ENCODE measurements around the gene FAM83C.
"Not testable (repeated sequence)": the region's sequence is repeated elsewhere in the genome, so short reads cannot be mapped to it uniquely, and the experiment has no call there.

FAM83C gene

GRCh38 chr20:35257175-35257909 lies 34.9 kb downstream of the FAM83C start:
- H2BK15ac ChIP-seq (ENCODE audit: low read length): no peak overlapping the region
- peak overlapping the region; percentile 1 for H2AK5ac ChIP-seq (ENCODE audit: low read depth, low read length)
- H3K4me2 ChIP-seq (ENCODE audit: insufficient read depth, low read length, poor library complexity, severe bottlenecking): no peak overlapping the region
- H4K8ac ChIP-seq (ENCODE audit: low read depth, low read length): no peak overlapping the region
- no peak overlapping the region for H2BK12ac ChIP-seq (ENCODE audit: low read length)
- peaks cover 0 to 2% of the 10 kb centered on the region in 2 donors for H3K36me3 ChIP-seq (replicated peaks in 1 of 2; ENCODE audit: control insufficient read depth in 2 of 2, insufficient read depth in 2 of 2, low read length in 2 of 2)
- H3K18ac ChIP-seq (ENCODE audit: low read length): peak overlapping the region; percentile 58
- peaks cover 0 to 28% of the 10 kb centered on the region in 2 donors for H3K4me1 ChIP-seq (ENCODE audit: control insufficient read depth in 2 of 2, insufficient read depth in 1 of 2, low read depth in 1 of 2, low read length in 2 of 2)
- H3K9me3 ChIP-seq (replicated peaks in 1 of 2; ENCODE audit: control insufficient read depth in 2 of 2, insufficient read depth in 1 of 2, low read depth in 1 of 2, low read length in 2 of 2): no peaks in the 10 kb centered on the region
- H2BK120ac ChIP-seq (ENCODE audit: low read depth, low read length): no peak overlapping the region
- no peak overlapping the region for H2AFZ ChIP-seq (ENCODE audit: low read length)
- no peak overlapping the region for H3K27ac ChIP-seq (replicated peaks; ENCODE audit: low read length)
- no peak overlapping the region for H4K91ac ChIP-seq (ENCODE audit: low read depth, low read length, poor library complexity)
- no peak overlapping the region for H2BK5ac ChIP-seq (ENCODE audit: low read length)
- H3K79me1 ChIP-seq (ENCODE audit: low read depth, low read length): no peaks in the 10 kb centered on the region
- no peak overlapping the region for H3K4ac ChIP-seq (ENCODE audit: low read length)
- no peak overlapping the region for H3K9ac ChIP-seq (ENCODE audit: low read depth, low read length, poor library complexity)
- WGBS, 2 donors (ENCODE audit: extremely low coverage in 2 of 2, insufficient read length in 2 of 2, insufficient replicate concordance in 1 of 2): no CpG with 5 or more reads among the region's 8 CpGs
- H3K14ac ChIP-seq (ENCODE audit: low read length): no peak overlapping the region
- H3K27me3 ChIP-seq (ENCODE audit: control insufficient read depth in 3 of 3, insufficient read depth in 3 of 3, low read depth in 1 of 3, low read length in 3 of 3): no peaks in the 10 kb centered on the region
- no peak overlapping the region for H3K23ac ChIP-seq (ENCODE audit: low read depth, low read length, poor library complexity)
- no peak overlapping the region for H3K4me3 ChIP-seq (ENCODE audit: low read length in 2 of 2)
- no peak for DNase-seq (ENCODE audit: low spot score)

DNA sequence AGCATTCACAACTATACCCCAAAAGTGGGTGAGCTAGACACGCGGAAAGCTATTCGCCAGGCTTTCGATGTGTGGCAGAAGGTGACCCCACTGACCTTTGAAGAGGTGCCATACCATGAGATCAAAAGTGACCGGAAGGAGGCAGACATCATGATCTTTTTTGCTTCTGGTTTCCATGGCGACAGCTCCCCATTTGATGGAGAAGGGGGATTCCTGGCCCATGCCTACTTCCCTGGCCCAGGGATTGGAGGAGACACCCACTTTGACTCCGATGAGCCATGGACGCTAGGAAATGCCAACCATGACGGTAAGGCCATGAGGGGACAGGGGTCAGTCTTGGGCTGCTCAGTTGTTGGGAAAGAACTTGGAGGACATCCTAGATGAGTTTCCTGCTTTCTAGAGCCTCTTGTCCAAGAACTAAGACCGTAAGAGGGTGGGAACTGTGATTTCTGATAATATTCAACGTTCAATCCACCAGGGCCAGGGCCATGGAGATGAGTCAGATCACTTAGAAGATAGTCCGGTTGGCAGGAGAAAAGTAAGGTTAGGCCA lies 37.7 kb downstream of the FAM83C start:
- H3K27ac ChIP-seq (replicated peaks; ENCODE audit: low read length): no peak overlapping the region
- no peak overlapping the region for H3K4me2 ChIP-seq (ENCODE audit: insufficient read depth, low read length, poor library complexity, severe bottlenecking)
- H3K4me1 ChIP-seq (ENCODE audit: control insufficient read depth in 2 of 2, insufficient read depth in 1 of 2, low read depth in 1 of 2, low read length in 2 of 2): peaks cover 0 to 6% of the 10 kb centered on the region in 2 donors
- no peaks in the 10 kb centered on the region for H3K9me3 ChIP-seq (replicated peaks in 1 of 2; ENCODE audit: control insufficient read depth in 2 of 2, insufficient read depth in 1 of 2, low read depth in 1 of 2, low read length in 2 of 2)
- H2AFZ ChIP-seq (ENCODE audit: low read length): no peak overlapping the region
- no peak overlapping the region for H3K14ac ChIP-seq (ENCODE audit: low read length)
- no peaks in the 10 kb centered on the region for H3K79me1 ChIP-seq (ENCODE audit: low read depth, low read length)
- no peak overlapping the region for H2BK12ac ChIP-seq (ENCODE audit: low read length)
- no peak overlapping the region for H4K8ac ChIP-seq (ENCODE audit: low read depth, low read length)
- no peak overlapping the region for H3K23ac ChIP-seq (ENCODE audit: low read depth, low read length, poor library complexity)
- WGBS, 2 donors (ENCODE audit: extremely low coverage in 2 of 2, insufficient read length in 2 of 2, insufficient replicate concordance in 1 of 2): no CpG with 5 or more reads among the region's 12 CpGs
- peaks cover 0 to 2% of the 10 kb centered on the region in 2 donors for H3K36me3 ChIP-seq (replicated peaks in 1 of 2; ENCODE audit: control insufficient read depth in 2 of 2, insufficient read depth in 2 of 2, low read length in 2 of 2)
- no peaks in the 10 kb centered on the region for H3K27me3 ChIP-seq (ENCODE audit: control insufficient read depth in 3 of 3, insufficient read depth in 3 of 3, low read depth in 1 of 3, low read length in 3 of 3)
- H3K9ac ChIP-seq (ENCODE audit: low read depth, low read length, poor library complexity): no peak overlapping the region
- no peak overlapping the region for H3K18ac ChIP-seq (ENCODE audit: low read length)
- no peak for DNase-seq (ENCODE audit: low spot score)
- H2BK120ac ChIP-seq (ENCODE audit: low read depth, low read length): no peak overlapping the region
- H3K4me3 ChIP-seq (ENCODE audit: low read length in 2 of 2): no peak overlapping the region
- no peak overlapping the region for H2BK15ac ChIP-seq (ENCODE audit: low read length)
- no peak overlapping the region for H2AK5ac ChIP-seq (ENCODE audit: low read depth, low read length)
- H3K4ac ChIP-seq (ENCODE audit: low read length): no peak overlapping the region
- H2BK5ac ChIP-seq (ENCODE audit: low read length): no peak overlapping the region
- H4K91ac ChIP-seq (ENCODE audit: low read depth, low read length, poor library complexity): no peak overlapping the region

- Histone ChIP-seq H3K4me3 (ENCODE audit: low read length in 2 of 2) (no peak overlapping the region), H3K27ac (replicated peaks; ENCODE audit: low read length) (no peak overlapping the region), H3K79me1 (ENCODE audit: low read depth, low read length) (no peaks in the 10 kb centered on the region), H2AK5ac (ENCODE audit: low read depth, low read length) (no peak overlapping the region), H3K23ac (ENCODE audit: low read depth, low read length, poor library complexity) (no peak overlapping the region), H2BK5ac (ENCODE audit: low read length) (no peak overlapping the region), H2BK12ac (ENCODE audit: low read length) (no peak overlapping the region), H3K9me3 (replicated peaks in 1 of 2; ENCODE audit: control insufficient read depth in 2 of 2, insufficient read depth in 1 of 2, low read depth in 1 of 2, low read length in 2 of 2) (no peaks in the 10 kb centered on the region), H3K18ac (ENCODE audit: low read length) (no peak overlapping the region), H3K14ac (ENCODE audit: low read length) (no peak overlapping the region), H2AFZ (ENCODE audit: low read length) (no peak overlapping the region), H2BK120ac (ENCODE audit: low read depth, low read length) (no peak overlapping the region), H2BK15ac (ENCODE audit: low read length) (no peak overlapping the region), H3K9ac (ENCODE audit: low read depth, low read length, poor library complexity) (no peak overlapping the region), H3K27me3 (ENCODE audit: control insufficient read depth in 3 of 3, insufficient read depth in 3 of 3, low read depth in 1 of 3, low read length in 3 of 3) (no peaks in the 10 kb centered on the region), H4K91ac (ENCODE audit: low read depth, low read length, poor library complexity) (no peak overlapping the region), H3K4me1 (ENCODE audit: control insufficient read depth in 2 of 2, insufficient read depth in 1 of 2, low read depth in 1 of 2, low read length in 2 of 2) (peaks cover 0 to 2% of the 10 kb centered on the region in 2 donors), H3K4me2 (ENCODE audit: insufficient read depth, low read length, poor library complexity, severe bottlenecking) (no peak overlapping the region), H3K36me3 (replicated peaks in 1 of 2; ENCODE audit: control insufficient read depth in 2 of 2, insufficient read depth in 2 of 2, low read length in 2 of 2) (peaks cover 0 to 2% of the 10 kb centered on the region in 2 donors), H4K8ac (ENCODE audit: low read depth, low read length) (no peak overlapping the region), H3K4ac (ENCODE audit: low read length) (no peak overlapping the region)
- no peak for DNase-seq (ENCODE audit: low spot score)
- WGBS, 2 donors (ENCODE audit: extremely low coverage in 2 of 2, insufficient read length in 2 of 2, insufficient replicate concordance in 1 of 2): no CpG with 5 or more reads among the region's 3 CpGs
These were observed 39.2 kb downstream of the FAM83C start for GRCh38 chr20:35253010-35253409.

GRCh38 chr20:35252598-35252997 lies 39.6 kb downstream of the FAM83C start:
- not testable (repeated sequence) for H3K9ac ChIP-seq (ENCODE audit: low read depth, low read length, poor library complexity); DNase-seq (ENCODE audit: low spot score); H2BK15ac ChIP-seq (ENCODE audit: low read length); H2BK12ac ChIP-seq (ENCODE audit: low read length); H2AFZ ChIP-seq (ENCODE audit: low read length); H3K9me3 ChIP-seq (replicated peaks in 1 of 2; ENCODE audit: control insufficient read depth in 2 of 2, insufficient read depth in 1 of 2, low read depth in 1 of 2, low read length in 2 of 2); H3K4ac ChIP-seq (ENCODE audit: low read length); H3K27ac ChIP-seq (replicated peaks; ENCODE audit: low read length); H3K23ac ChIP-seq (ENCODE audit: low read depth, low read length, poor library complexity); H4K91ac ChIP-seq (ENCODE audit: low read depth, low read length, poor library complexity); H3K4me3 ChIP-seq (ENCODE audit: low read length in 2 of 2); H3K18ac ChIP-seq (ENCODE audit: low read length); H3K36me3 ChIP-seq (replicated peaks in 1 of 2; ENCODE audit: control insufficient read depth in 2 of 2, insufficient read depth in 2 of 2, low read length in 2 of 2); H2BK120ac ChIP-seq (ENCODE audit: low read depth, low read length); H3K79me1 ChIP-seq (ENCODE audit: low read depth, low read length); H4K8ac ChIP-seq (ENCODE audit: low read depth, low read length); H3K4me2 ChIP-seq (ENCODE audit: insufficient read depth, low read length, poor library complexity, severe bottlenecking); H3K14ac ChIP-seq (ENCODE audit: low read length); H3K27me3 ChIP-seq (ENCODE audit: control insufficient read depth in 3 of 3, insufficient read depth in 3 of 3, low read depth in 1 of 3, low read length in 3 of 3); H3K4me1 ChIP-seq (ENCODE audit: control insufficient read depth in 2 of 2, insufficient read depth in 1 of 2, low read depth in 1 of 2, low read length in 2 of 2); H2BK5ac ChIP-seq (ENCODE audit: low read length)
- WGBS, 2 donors (ENCODE audit: extremely low coverage in 2 of 2, insufficient read length in 2 of 2, insufficient replicate concordance in 1 of 2): no CpG with 5 or more reads among the region's 2 CpGs
- peak overlapping the region; percentile 48 for H2AK5ac ChIP-seq (ENCODE audit: low read depth, low read length)

Measured in neuronal stem cell (in vitro differentiated cells).